ENCODE measurements around the gene RMDN2.
"Not testable (repeated sequence)": the region's sequence is repeated elsewhere in the genome, so short reads cannot be mapped to it uniquely, and the experiment has no call there.

Gene RMDN2

DNA sequence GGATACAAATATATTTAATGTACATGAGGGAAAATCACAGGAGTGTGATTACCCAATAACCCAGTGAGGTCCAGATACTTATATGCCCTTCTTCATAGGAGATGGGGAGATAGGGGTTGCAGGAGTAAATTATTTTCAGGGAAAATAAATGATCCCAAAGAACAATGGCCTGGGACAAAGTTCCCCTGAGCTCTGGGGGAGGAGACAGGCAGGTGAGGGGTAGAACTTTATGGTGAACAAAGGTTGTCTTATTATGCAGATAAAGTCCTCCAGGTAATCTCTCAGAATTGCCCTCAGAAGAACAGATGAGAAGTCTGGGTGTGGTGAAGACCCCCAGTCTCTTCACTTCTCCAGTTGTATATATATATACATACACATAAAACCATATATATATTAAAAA is 22.1 kb upstream of the RMDN2 start:
- DNase-seq = no peak

DNA sequence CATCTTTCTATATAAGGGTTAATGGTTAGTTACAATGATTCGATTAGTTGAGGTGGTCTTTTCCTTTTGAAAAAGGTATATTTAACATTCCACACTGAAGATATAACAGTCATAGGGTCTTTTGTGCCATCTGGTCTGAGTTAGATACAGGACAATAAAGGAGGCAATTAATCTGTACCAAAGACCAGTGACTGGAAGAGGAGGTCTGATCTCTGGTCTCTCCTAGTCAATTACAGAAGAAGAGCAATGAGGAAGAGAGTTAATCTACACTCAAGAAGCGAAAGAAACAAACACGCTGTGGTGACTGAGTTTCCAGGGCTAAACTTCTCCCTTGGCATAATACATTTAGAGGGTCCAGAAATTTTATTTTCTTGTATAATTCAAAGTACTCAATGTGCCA is 20.7 kb upstream of the RMDN2 start:
- no peak for DNase-seq

DNA sequence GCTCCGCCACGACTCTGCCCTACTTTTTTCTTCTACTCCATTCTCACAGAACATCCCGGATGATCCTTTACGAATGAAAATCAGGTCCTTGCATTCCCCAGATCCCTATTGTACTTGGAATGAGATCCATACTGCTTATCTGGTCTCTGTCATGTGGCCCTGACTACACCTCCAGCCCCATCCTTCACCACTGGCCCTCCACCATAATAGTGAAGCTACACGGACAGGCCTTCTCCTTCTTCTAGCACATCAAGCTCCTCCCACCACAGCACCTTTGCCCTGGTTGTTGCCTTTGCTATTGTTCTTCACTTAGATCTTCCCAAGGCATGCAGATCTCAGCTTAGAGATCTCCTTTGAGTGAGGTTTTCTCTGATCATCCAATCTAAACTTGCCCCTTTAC is 20.1 kb upstream of the RMDN2 start:
- no peak for DNase-seq

DNA sequence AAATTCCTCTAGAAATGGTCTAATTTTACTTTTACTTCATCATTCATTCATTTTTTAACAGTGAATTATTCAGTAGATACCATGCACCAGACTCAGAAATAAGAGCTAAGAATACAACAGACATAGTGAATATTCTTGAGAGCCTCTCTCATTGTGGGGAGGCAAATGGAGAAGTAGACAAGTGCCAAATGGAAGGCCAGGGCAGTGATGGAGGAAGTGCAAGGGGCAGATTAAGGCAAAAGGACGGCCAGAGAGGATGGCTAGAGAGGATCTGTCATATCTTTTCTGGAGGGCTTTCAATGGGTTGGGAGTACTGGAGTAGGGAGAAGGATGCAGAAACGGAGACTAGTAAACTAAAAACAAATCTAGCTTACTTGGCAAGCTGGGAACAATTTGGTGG is 19.0 kb upstream of the RMDN2 start:
- no peak for DNase-seq

DNA sequence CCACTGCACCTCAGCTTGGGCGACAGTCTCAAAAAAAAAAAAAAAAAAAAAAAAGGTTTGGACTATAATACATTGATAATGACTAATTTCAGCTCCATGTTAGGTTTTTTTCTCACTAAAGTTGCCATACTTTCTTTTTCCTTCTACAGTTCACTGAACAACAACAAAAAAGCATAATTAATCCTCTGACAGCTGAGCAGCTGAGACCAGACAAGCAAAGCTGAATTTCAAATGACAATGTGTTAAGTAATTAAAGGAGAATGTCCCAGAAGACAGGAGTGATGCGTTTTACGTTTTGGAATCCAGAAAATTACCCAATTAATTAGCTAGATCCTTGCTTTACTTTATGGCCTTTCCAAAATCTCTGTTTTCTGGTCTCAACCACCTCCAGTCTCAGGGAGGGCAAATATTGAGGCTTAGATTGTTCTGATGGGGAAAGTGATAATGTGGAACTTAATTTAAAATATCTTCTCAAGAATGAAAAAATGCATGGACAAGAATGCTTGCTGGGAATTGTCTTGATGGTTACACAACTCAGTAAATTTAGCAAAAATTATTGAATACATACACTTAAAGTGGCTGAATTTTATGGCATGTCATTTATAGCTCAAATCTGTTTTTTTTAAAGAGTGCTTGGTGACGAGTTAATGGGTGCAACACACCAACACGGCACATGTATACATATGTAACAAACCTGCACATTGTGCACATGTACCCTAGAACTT is 17.4 kb upstream of the RMDN2 start:
- no peak for DNase-seq

DNA sequence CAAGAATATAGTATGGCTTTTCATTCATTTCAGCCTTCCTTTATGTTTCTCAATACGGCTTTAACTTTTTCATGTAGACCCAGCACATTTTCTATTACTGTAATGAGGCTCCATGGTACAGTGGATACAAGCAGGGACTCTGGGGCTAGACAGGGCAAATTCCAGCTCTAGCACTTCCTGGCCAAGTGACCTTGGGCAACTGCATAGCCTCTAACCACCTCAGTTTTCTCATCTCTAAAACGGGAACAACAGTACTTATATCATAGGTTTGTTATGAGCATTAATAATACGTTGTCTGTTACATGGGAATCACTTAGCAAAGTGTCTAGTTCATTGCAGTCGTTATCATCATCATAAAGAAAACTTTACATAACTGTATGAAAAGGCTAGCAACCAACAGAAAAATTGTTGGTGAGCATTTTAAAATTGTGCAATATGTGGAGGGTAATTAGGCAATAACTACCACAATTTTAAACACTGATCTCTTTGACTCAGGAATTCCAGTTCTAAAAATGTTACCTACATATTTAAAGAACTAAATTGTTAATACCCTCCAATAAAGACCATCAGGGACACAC is 13.7 kb upstream of the RMDN2 start:
- DNase-seq = no peak

DNA sequence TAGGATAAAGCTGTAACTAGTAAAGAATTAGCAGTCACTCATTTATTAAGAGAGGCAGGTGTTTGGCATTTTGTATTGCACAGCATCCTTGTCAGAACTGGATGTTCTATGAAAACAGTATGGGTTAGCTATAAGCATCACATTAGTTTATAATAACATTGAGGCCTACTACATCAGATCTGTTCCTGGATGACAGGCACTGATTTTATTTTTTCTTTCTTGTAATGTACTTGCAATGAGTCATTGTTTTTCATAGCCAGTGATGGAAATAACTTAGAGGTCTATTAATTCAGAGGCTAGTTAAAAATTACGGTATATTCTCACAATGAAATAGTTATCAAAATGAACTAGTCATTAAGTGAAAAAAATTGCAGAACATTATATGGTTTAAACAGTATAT is 13.0 kb upstream of the RMDN2 start:
- no peak for DNase-seq

DNA sequence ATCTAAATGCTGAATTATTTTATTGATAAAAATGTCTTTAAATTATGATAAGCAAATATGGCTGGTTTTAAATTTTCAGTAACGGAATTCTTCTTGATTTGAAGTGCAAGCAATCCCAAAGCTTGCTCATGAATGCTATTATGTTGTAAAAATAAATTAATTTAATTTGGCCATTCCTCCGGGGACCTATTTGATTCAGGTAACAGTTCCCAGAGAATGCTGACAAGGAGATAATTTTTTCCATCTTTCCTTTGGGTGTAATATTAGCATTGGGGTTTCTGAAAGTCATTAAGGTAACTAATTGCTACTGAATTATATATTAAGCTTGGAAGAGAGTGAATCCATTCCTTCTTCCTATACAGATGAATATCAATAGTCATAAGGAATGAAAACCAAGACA is 12.5 kb upstream of the RMDN2 start:
- no peak for DNase-seq

DNA sequence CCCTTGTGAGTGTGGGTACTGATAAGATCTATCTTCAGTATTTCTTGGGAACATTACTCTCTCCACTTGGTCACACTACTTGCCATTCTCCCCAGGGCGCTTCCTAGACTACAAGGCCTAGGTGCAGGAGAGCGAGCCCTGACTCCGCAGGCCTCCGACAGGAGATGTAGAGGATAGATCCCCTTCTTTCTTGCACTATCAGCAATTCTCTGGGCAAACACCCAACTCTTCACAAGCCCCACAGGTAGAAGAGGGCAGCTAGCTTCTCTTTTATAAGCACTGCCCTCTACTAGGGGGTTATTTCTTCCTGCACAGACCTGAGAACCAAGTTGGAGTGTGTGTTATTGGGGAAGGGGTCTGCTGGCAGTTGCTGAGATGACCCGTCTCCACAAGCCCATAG is 10.7 kb upstream of the RMDN2 start:
- DNase-seq = no peak

DNA sequence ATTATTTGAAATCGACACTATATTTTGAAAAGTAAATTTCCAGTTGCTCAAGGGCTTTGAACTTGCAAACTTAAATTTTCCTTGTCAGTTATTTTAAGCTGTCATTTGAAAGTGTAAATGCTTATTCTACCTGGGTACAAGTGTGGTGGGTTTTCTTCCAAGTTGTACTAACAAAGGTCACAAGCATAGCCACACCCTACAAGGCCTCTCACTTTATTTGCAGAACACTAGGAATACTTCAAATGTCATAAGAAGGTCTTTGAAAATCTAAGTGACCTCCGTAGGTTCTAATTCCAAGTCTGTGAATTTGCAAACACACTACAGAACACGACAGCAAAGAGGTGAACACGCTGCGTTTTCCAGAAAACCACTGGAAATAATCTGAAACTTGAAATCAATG is 9.3 kb upstream of the RMDN2 start:
- DNase-seq = no peak

DNA sequence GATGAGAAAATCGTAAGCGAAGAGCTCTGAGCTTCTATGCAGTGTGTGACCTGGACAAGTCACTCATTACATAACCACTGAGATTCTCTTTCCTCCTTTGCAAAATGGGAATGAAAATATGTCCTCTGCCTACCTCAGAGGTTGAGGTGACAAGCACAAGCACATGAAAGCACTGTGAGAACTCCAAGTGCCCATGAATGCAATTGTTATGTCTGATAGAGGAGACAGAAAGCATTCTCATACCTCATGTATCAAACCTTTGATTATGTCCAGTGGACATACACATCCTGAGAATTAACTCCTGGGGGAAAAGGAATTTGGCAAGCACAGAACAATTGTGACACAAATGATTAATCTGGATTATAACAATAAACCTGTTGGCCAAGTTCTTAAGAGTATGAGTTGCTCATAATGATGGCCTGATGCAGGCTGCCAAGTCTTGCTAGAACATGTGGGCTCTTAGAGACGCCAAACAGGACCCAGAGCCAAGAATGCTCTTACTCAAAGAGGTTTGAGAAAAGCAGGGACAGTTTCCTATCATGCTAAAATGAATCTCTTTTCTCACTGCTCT is 8.5 kb upstream of the RMDN2 start:
- no peak for DNase-seq

DNA sequence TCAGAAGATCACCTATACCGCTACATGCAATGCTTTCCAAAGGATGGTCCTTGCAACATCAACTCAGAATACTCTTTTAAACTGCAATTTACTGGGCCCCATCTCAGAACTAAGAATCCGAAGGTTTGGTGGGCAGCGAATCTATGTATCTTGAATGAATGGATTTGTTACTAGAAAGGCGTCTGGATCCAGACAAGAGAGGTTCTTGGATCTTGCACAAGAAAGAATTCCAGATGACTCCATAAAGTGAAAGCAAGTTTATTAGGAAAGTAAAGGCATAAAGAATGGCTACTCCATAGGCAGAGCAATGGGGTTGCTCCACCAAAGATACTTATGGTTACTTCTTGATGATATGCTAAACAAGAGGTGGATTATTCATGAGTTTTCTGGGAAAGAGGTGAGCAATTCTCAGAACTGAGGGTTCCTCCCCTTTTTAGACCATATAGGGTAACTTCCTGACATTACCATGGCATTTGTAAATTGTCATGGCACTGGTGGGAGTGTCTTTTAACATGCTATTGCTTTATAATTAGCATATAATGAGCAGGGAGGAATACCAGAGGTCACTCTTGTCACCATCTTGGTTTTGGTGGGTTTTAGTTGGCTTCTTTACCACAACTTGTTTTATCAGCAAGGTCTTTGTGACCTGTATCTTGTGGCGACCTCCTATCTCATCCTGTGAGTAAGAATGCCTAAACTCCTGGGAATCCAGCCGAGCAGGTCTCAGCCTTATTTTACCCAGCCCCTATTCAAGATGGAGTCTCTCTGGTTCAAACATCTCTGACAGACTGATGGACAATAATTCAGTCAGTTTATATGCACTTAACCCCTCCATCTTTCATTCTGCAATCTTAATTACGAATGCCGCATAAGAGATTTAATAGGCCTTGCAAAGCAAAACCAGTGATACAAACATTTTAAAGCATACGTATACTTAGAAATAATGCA is 7.5 kb upstream of the RMDN2 start:
- no peak for DNase-seq

DNA sequence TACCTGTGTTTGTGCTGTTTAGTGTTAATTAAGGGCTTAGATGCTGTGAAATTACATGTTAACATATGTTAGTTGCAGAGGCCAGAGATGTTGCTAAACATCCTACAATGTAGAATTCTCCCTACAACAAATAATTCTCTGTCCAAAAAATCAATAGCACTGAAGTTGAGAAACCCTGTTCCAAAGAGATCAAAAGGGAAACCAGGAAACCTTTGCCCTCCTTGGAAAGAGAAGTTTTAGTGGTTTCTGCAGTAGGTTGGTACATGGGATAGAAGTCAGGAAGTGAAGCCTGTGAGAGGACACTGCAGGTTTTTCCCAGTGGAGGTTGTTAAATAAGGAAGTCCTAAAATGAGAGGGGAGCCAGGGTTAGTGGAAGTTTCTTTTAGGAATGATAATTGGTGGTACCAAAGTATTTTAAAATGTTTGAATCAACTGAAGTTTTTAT is 6.3 kb upstream of the RMDN2 start:
- DNase-seq = no peak

DNA sequence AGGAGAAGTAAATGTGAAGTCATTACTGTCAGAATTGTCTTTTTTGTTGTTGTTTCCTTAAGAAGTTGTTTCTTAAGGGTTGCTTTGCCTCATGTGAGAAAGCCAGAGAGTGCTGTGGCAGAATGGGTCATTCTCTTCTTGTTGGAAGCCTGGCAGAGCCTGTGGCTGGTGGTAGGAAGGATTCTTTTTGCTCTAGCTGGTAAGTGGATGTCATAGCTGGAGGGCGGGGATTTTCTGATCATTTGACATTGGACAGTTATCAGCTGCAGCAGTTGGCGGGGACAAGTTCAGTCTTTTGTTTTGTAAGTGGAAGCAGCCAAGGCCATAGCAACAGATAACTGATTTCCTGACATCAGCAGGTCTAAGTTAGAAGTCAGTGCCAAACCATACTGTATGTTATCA is 5.5 kb upstream of the RMDN2 start:
- no peak for DNase-seq

DNA sequence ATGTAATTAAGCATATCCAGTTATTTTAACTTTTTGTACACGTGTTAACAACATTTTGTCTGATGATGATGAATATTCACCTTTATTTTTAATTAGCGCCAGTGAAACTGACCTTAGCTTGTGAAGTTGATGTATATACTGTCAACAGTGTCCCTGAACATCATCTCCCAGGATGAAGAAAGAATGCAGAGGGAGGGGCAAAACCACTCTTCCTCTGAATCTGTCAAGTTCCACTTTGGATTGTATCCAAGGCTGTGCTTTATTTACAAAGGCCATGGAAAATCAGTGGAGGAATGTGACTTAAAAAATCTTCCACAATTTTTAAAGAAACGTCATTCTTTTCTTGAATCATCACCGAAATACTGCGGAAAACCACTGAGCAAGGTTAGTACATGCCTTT is 4.5 kb upstream of the RMDN2 start:
- no peak for DNase-seq

DNA sequence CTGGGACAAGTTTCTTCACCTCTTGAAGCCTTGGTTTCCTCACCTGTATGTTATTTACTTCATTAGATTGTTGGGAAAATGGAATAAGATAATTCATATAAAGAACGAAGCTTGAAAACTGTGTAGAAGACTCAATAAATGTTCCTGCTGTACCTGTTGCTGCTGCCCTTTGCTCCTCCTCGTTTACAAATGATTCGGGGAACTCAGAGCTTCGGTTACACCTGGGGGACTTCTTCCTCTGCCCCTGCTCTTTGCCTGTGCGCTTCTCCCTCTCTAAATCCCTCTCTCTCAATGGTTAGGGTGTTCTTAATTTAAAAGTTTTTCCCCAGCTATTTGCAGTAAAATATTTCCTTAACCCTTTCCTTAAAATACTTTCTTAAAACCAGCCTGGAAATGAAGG is 3.3 kb upstream of the RMDN2 start:
- DNase-seq = no peak

DNA sequence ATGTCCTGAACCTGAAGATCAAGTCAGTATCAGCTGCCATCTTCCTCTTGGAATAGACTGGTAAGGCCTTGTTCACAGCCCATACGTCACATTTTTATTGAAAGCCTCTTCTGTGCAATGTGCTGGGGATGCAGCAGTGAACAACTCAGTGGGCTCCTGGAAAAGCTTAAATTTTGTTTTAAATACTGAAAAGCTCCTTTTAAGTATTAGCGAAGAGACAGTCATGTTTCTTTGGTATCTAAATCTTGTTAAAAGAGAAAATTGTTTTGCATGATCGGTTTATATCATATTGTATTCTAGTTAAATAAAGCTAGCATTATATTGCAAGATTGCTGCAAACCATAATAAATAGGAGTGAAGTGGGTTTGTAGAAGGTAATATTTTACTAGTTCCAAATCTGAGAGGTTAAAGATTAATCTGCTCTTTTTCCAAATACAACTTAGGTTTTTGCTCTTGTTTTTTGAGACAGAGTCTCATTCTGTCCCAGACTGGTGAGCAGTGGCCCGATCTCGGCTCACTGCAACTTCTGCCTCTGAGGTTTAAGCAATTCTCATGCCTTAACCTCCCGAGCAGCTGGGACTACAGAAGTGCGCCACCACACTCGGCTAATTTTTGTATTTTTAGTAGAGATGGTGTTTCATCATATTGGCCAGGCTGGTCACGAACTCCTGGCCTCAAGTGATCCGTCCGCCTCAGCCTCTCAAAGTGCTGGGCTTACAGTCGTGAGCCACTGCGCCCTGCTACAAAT is 1.6 kb upstream of the RMDN2 start:
- DNase-seq = no peak

DNA sequence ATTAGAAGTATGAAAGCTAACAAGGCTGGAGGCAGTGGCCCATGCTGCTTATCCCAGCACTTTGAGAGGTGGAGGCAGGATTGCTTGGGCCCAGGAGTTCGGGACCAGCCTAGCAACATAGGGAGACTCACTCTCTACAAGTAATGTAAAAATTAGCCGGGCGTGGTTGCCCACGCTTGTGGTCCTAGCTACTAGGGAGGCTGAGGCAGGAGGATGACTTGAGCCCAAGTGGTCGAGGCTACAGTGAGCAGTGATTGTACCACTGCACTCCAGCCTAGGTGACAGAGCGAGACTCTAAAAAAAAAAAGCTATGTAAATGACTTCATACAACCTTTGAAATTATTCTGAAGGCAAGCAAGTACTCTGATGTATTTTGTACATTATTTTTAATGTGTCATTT is 1.5 kb downstream of the RMDN2 start:
- DNase-seq = no peak

DNA sequence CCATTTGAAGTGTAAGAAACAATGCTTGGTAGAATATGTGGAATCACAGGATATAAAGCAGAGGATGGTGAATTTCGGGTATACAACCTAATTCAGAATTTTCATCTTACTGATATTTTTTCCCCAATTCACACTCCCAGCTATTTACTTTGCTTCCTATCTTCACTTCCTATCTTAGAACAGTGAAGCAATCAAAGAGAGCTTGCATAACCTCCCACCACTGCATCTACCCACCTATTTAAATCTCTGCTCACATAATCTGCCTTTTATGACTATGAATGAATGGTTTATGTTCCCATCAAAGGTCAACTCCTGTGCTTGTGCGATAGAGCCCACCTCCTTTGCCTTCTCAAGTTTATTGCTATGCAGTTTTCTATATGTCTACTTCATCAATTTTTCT is 3.3 kb downstream of the RMDN2 start:
- no peak for DNase-seq

DNA sequence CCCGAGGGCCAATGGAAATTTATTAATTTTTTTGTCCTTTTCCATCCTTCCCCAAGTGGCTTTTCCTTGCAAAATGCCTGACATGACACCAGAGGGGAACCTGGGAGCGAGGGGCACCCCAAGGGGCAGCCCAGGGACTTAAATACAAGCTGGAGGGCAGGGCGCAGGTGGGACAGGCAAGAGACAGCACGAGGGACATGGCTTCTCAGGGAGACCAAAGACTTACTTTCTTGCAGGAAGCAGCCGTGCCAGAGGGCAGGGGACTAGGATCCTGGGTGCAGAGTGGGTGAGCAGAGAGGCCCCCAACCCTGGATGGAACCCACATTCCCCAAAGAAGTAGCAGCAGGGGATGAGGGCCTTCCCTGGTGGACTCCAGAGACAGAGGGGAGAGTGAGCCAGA is 5.3 kb downstream of the RMDN2 start:
- not testable (repeated sequence) for DNase-seq

DNA sequence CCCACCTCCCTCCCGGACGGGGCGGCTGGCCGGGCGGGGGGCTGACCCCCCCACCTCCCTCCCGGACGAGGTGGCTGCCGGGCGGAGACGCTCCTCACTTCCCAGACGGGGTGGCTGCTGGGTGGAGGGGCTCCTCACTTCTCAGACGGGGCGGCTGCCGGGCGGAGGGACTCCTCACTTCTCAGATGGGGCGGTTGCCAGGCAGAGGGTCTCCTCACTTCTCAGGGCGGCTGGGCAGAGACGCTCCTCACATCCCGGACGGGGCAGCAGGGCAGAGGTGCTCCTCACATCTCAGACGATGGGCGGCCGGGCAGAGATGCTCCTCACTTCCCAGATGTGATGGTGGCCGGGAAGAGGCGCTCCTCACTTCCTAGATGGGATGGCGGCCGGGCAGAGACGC is 7.8 kb downstream of the RMDN2 start:
- DNase-seq = not testable (repeated sequence)

DNA sequence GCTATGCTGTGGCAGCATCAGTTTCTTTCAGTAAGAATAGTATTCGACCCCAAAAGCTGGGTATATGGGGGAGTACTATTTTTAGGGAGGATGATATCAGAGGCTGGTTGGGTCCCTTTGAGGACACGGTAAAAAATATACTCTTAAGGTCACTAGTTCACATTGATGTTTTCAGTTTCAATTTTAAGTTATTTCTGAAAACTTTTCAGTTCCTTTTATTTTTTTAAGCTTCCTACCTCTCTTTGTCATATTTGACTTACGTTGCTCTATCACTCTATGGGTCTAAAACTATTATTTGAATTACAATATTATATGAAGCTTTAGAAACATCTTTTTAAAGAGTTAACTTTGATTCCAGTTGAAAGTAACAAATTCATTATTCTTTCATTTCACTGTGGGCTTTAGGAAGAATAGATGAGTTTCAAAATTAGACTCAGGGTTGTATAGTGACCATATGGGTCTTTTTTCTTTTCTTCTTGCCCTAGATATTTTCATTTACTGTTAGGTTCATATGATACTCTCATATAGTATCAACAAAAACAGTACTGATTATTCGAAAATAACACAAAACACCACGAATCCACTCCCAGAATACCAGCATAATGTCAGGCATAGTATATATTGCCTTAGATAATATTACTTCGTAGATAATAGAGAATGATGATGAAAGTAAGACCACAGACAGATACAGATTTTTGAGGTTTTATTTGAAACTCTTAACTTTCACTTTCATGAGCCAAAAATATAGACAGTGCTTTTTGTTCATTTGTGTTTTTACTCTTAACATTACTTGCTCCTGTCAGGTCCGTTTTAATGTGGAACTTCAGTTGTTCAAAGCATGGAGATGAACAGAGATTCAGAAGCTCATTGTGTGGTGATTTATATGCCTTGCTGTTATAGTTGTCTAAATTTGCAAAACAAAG is 9.8 kb downstream of the RMDN2 start:
- no peak for DNase-seq

Measured in NCI-H2107 (cell line).